ENCODE data around the gene EREG. TPM values are rescaled to one million over a fixed set of nuclear protein-coding genes. Genes with fewer than 3 reads are reported as not detected.

Gene EREG
- polyA plus RNA-seq, 1 donor (not counting 4 experiments of a cell fraction or from before 2014, with no cell fraction given), result 38.7 TPM

- dilution Hi-C loops (cut with MboI; ENCODE audit: extremely low pct_ligation_motif_present, low sequenced_read_pairs), result no loop called here
- peak overlapping the region; percentile 92 for H3K27ac ChIP-seq (ENCODE audit: control insufficient read depth, insufficient read depth, low read length)
Observed at GRCh38 chr4:74415602-74416300, 50.8 kb downstream of the EREG start.

GRCh38 chr4:74418063-74418670 lies 53.2 kb downstream of the EREG start:
- H3K27me3 ChIP-seq (ENCODE audit: control insufficient read depth, extremely low read depth, insufficient read depth, low read length), result no peaks in the 10 kb centered on the region
- FAIRE-seq, result peak; percentile 95
- peak overlapping the region; percentile 55 for H3K9ac ChIP-seq (ENCODE audit: control insufficient read depth, extremely low read depth, insufficient read depth, low read length)
- peaks cover 8% of the 10 kb centered on the region for H3K79me2 ChIP-seq (ENCODE audit: control insufficient read depth, insufficient read depth, low read length)
- peaks cover 61% of the 10 kb centered on the region for H3K4me1 ChIP-seq (ENCODE audit: control insufficient read depth, extremely low read depth, insufficient read depth, low read length)
- H3K36me3 ChIP-seq (ENCODE audit: control insufficient read depth in 2 of 2, extremely low read depth in 1 of 2, insufficient read depth in 2 of 2, low read length in 2 of 2), result no peaks in the 10 kb centered on the region
- H4K20me1 ChIP-seq (ENCODE audit: control insufficient read depth, extremely low read depth, insufficient read depth, low read length), result no peaks in the 10 kb centered on the region
- H2AFZ ChIP-seq (ENCODE audit: control insufficient read depth, low read length), result no peak overlapping the region
- dilution Hi-C loops (cut with MboI; ENCODE audit: extremely low pct_ligation_motif_present, low sequenced_read_pairs), result no loop called here
- H3K4me2 ChIP-seq (ENCODE audit: control insufficient read depth, extremely low read depth, insufficient read depth, low read depth, low read length), result peak overlapping the region; percentile 61
- H3K9me3 ChIP-seq (ENCODE audit: control insufficient read depth, low read depth, low read length), result no peaks in the 10 kb centered on the region
- no peak for TF ChIP-seq EZH2 (IDR thresholded peaks at IDR 0.05; ENCODE audit: low read length)
- no peak for TF ChIP-seq CTCF (optimal IDR thresholded peaks at IDR 0.05 in 1 of 3, IDR thresholded peaks at IDR 0.05 in 1 of 3, conservative IDR thresholded peaks at IDR 0.05 in 1 of 3; ENCODE audit: extremely low read depth in 1 of 3, insufficient read depth in 2 of 3, low read length in 3 of 3)
- H3K9me1 ChIP-seq (ENCODE audit: control insufficient read depth, extremely low read depth, insufficient read depth, low read length), result no peaks in the 10 kb centered on the region
- H3K27ac ChIP-seq (ENCODE audit: control insufficient read depth, insufficient read depth, low read length), result peak overlapping the region; percentile 92
- H3K4me3 ChIP-seq (ENCODE audit: control insufficient read depth in 2 of 3, extremely low read depth in 1 of 3, insufficient read depth in 2 of 3, low read depth in 1 of 3, low read length in 3 of 3), result peak overlapping the region in 1 of 3 experiments; percentile 28
- no peak for DNase-seq (ENCODE audit: low read depth, low spot score)

More at GRCh38 chr4:74415602-74416300, 50.8 kb downstream of the EREG start:
- H3K27me3 ChIP-seq (ENCODE audit: control insufficient read depth, extremely low read depth, insufficient read depth, low read length), result no peaks in the 10 kb centered on the region
- no peaks in the 10 kb centered on the region for H4K20me1 ChIP-seq (ENCODE audit: control insufficient read depth, extremely low read depth, insufficient read depth, low read length)
- peaks cover 10% of the 10 kb centered on the region for H3K79me2 ChIP-seq (ENCODE audit: control insufficient read depth, insufficient read depth, low read length)
- no peak overlapping the region for H3K4me3 ChIP-seq (ENCODE audit: control insufficient read depth in 2 of 3, extremely low read depth in 1 of 3, insufficient read depth in 2 of 3, low read depth in 1 of 3, low read length in 3 of 3)
- H3K4me1 ChIP-seq (ENCODE audit: control insufficient read depth, extremely low read depth, insufficient read depth, low read length), result peaks cover 83% of the 10 kb centered on the region
- H3K9ac ChIP-seq (ENCODE audit: control insufficient read depth, extremely low read depth, insufficient read depth, low read length), result peak overlapping the region; percentile 42
- TF ChIP-seq EZH2 (IDR thresholded peaks at IDR 0.05; ENCODE audit: low read length) (no peak), CTCF (optimal IDR thresholded peaks at IDR 0.05 in 1 of 3, IDR thresholded peaks at IDR 0.05 in 1 of 3, conservative IDR thresholded peaks at IDR 0.05 in 1 of 3; ENCODE audit: extremely low read depth in 1 of 3, insufficient read depth in 2 of 3, low read length in 3 of 3) (no peak)
- no peaks in the 10 kb centered on the region for H3K9me3 ChIP-seq (ENCODE audit: control insufficient read depth, low read depth, low read length)
- H2AFZ ChIP-seq (ENCODE audit: control insufficient read depth, low read length), result no peak overlapping the region
- no peaks in the 10 kb centered on the region for H3K9me1 ChIP-seq (ENCODE audit: control insufficient read depth, extremely low read depth, insufficient read depth, low read length)
- FAIRE-seq (peak; percentile 92), DNase-seq (ENCODE audit: low read depth, low spot score) (peak; percentile 91)
- H3K36me3 ChIP-seq (ENCODE audit: control insufficient read depth in 2 of 2, extremely low read depth in 1 of 2, insufficient read depth in 2 of 2, low read length in 2 of 2), result no peaks in the 10 kb centered on the region
- H3K4me2 ChIP-seq (ENCODE audit: control insufficient read depth, extremely low read depth, insufficient read depth, low read depth, low read length), result peak overlapping the region; percentile 68

Measured in keratinocyte (primary cell).